Stimulated activated CD4-positive, alpha-beta T cell treated with anti-CD3 and anti-CD28 coated beads, Interleukin-2, amount 100 ng/mL, for 4 hours (primary cell): ENCODE data around the gene KCNAB2.
A peak's percentile ranks its signal among the peaks of the same experiment; 100 is the strongest.

Experiments
- DNase-seq: peaks from one replicate; pipeline ENCODE4 v3.0.0-alpha.2; 2020; ENCODE audit warnings: low read depth

Gene KCNAB2

GRCh38 chr1:6130596-6130995 lies 84.9 kb downstream of the KCNAB2 start:
- no peak for DNase-seq

- no peak for DNase-seq
These were observed 85.9 kb downstream of the KCNAB2 start for GRCh38 chr1:6131561-6131960.

- DNase-seq = no peak
These were observed 87.6 kb downstream of the KCNAB2 start for GRCh38 chr1:6133146-6133895.

GRCh38 chr1:6134206-6134605 lies 88.5 kb downstream of the KCNAB2 start:
- DNase-seq = no peak

GRCh38 chr1:6134741-6135510 lies 89.2 kb downstream of the KCNAB2 start:
- DNase-seq = no peak

GRCh38 chr1:6136516-6137220 lies 91.0 kb downstream of the KCNAB2 start:
- DNase-seq = no peak

GRCh38 chr1:6137758-6138157 lies 92.1 kb downstream of the KCNAB2 start:
- no peak for DNase-seq

- DNase-seq = no peak
These were observed 94.7 kb downstream of the KCNAB2 start for GRCh38 chr1:6140413-6140812.

GRCh38 chr1:6141592-6141991 lies 95.9 kb downstream of the KCNAB2 start:
- DNase-seq = no peak

- DNase-seq = no peak
These were observed 96.4 kb downstream of the KCNAB2 start for GRCh38 chr1:6142036-6142621.

GRCh38 chr1:6142734-6143133 lies 97.0 kb downstream of the KCNAB2 start:
- no peak for DNase-seq

GRCh38 chr1:6143395-6143794 lies 97.7 kb downstream of the KCNAB2 start:
- no peak for DNase-seq

- no peak for DNase-seq
These were observed 98.5 kb downstream of the KCNAB2 start for GRCh38 chr1:6144175-6144574.

- no peak for DNase-seq
These were observed 99.1 kb downstream of the KCNAB2 start for GRCh38 chr1:6144647-6145395.

GRCh38 chr1:6145396-6145750 lies 99.7 kb downstream of the KCNAB2 start:
- DNase-seq = no peak

GRCh38 chr1:6145864-6146410 lies 100.2 kb downstream of the KCNAB2 start:
- DNase-seq = no peak

GRCh38 chr1:6148497-6149241 lies 103.0 kb downstream of the KCNAB2 start:
- peak; percentile 69 for DNase-seq

- no peak for DNase-seq
These were observed 103.9 kb downstream of the KCNAB2 start for GRCh38 chr1:6149597-6149996.

GRCh38 chr1:6150006-6150938 lies 104.6 kb downstream of the KCNAB2 start:
- no peak for DNase-seq
